ENCODE measurements around the gene TAGLN2.

GRCh38 chr1:159891275-159892157 is 33.8 kb downstream of the TAGLN2 start:
- TF ChIP-seq CTCF (IDR thresholded peaks at IDR 0.05) (peak; percentile 96), EZH2 (IDR thresholded peaks at IDR 0.05) (no peak)
